Fibroblast of villous mesenchyme (primary cell): Measurements from ENCODE around the gene SPPL2C. TPM values are rescaled to one million over a fixed set of nuclear protein-coding genes. Genes with fewer than 3 reads are reported as not detected.

Source experiments
- DNase-seq: peaks from one replicate; pipeline ENCODE4 v3.0.0-alpha.2; 2010; ENCODE audit warnings: low read depth
- H3K4me3 ChIP-seq: 2 replicates; pipeline ENCODE4 v1.5.1; 2011; ENCODE audit warnings: low read depth, mild to moderate bottlenecking, low read length
- CTCF ChIP-seq: IDR thresholded peaks from 2 replicates; pipeline ENCODE4 v1.5.1; 2012; ENCODE audit warnings: low read depth, mild to moderate bottlenecking, low read length; ENCODE audit not compliant: insufficient read depth
- total RNA-seq: library from RNA; depleted of rRNA; stranded (reverse); fragments of >200 nt; gene quantifications from 2 replicates; pipeline ENCODE4 v1.2.3, GENCODE V29; 2012

Gene SPPL2C
- total RNA-seq, 1 donor, result not detected

DNA sequence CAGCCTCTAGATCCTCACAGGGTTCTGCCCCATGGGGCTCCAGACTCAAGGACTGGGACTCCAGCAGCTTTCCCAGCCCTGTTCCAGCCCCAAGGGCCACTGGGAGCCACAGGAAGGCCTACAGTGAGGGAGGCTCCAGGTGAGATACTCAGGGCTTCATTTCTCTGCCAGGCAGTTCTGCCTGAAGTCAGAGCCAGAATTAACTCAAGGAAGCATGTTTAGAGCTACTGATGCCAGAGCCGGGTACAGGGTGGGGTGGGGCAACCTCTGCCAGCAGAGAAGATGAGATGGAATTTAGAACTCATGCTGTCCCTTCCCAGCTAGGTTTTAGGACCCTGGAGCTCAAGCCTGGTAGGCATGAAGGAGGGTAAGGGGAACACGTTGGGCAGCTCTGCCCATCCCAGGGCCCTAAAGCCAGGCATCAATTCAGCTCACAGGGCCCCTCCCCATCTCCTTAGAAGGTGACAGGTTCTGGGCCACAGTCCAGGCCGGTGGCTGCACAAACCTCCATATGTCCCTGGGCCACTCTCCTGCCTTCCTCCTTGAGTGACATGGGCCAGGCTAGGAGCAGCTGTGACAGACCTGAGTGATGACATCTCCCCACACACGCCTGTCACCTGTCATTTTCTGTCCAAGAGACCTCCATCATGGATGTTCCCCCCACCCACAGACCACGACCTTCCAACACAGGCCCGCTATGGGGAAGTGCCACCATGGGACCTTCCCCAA is 24.5 kb upstream of the SPPL2C start:
- DNase-seq, result no peak
- no peak for TF ChIP-seq CTCF
- H3K4me3 ChIP-seq, result no peak overlapping the region

- DNase-seq, result no peak
- no peak overlapping the region for H3K4me3 ChIP-seq
- no peak for TF ChIP-seq CTCF
These were observed 23.5 kb upstream of the SPPL2C start for GRCh38 chr17:45821147-45821546.

DNA sequence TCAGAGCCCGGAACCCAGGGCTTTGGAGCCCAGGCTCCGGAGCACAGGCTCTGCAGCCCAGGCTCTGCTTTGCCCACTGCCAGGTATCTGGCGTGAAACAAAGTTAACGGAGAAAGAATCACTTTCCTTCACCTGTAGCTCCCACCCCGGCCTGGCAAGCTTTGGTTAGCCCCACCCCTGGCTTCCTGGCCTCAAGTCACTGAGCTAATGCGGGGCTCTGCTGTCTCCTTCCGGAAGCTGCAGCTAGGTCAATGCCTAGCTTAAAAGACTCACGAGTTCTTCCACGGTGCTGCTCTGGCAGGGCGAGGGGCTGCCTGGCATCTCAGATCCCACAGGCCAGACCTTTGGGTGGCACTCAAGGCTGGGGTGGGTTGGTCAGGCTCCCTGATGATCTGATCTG is 21.1 kb upstream of the SPPL2C start:
- no peak for TF ChIP-seq CTCF
- no peak overlapping the region for H3K4me3 ChIP-seq
- no peak for DNase-seq

DNA sequence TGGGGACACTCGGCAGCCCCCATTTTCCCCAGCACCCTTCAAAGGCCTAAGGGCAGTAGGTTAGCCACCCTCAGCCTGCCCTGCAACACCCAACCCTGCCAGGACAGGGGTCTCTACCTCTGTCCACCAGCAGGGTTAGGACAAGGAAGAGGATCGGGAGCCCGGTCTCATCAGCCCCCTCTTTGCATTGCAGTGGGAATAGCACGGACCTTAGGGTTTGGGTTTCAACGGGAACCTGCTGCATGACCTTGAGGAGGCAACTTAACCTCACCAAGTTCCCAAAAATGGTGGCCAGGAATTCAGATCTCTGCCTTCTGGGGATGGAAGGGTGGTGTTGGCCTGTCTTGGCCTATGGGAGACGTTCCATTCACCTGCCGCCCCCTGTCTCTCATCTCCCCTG is 20.2 kb upstream of the SPPL2C start:
- no peak overlapping the region for H3K4me3 ChIP-seq
- no peak for TF ChIP-seq CTCF
- no peak for DNase-seq

GRCh38 chr17:45824901-45825492 is 19.7 kb upstream of the SPPL2C start:
- H3K4me3 ChIP-seq, result no peak overlapping the region
- DNase-seq, result no peak
- TF ChIP-seq CTCF, result no peak

DNA sequence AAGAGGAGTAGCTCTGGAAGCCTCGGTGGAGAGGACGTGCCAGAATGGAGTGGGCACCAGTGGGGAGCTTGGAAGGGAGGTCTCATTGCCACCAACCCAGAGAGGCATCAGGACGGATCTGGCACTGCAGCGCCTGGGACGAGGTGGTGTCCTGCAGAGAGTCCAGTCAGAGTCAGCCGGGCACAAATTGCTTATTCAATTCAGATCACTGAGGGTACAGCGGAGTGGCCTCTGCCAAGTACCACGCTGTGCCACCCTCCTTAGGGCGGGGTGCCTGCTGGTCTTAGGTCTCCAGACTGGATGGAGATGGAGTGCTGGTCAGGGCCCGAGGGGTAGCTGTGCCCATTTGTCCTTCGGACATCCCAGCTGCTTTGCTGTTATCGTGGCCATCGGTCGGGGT is 18.9 kb upstream of the SPPL2C start:
- H3K4me3 ChIP-seq, result no peak overlapping the region
- TF ChIP-seq CTCF, result no peak
- DNase-seq, result no peak

DNA sequence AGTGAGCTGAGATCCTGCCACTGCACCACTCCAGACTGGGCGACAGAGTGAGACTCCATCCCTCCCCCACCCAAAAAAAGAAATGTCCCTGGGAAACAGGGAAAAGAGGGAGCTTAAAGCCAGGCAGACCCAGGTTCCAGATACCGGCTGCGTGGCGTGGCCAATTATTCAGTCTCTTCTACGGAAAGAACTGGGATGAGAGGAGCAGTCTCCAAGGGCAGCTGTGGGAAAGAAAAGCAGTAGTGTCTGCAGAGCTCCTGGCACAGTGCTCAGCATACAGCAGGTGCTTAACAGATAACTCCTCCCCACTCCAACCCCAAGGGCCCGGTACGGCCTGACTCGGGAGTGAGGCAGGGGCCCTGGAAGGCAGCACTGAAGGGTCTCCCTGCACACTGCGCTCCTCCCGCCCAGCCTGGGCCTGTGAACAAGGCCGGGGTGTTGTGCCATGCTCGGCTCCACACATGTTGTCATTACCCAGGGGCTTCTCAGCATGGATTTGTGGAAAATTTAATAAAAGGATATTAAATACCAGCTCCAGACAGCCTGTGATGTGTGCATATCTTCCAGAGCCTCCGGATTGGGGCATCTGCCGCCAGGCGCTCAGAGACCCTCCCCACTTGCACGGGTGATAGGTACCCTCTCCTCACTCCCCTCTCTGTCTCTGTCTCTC is 17.6 kb upstream of the SPPL2C start:
- no peak for DNase-seq
- no peak overlapping the region for H3K4me3 ChIP-seq
- TF ChIP-seq CTCF, result no peak
